ENCODE measurements around the gene MPPED1. TPM values are rescaled to one million over a fixed set of nuclear protein-coding genes. Genes with fewer than 3 reads are reported as not detected.

The MPPED1 gene
- total and polyA plus RNA-seq, 2 experiments from 2014 or later: 0.30 to 0.97 TPM

DNA sequence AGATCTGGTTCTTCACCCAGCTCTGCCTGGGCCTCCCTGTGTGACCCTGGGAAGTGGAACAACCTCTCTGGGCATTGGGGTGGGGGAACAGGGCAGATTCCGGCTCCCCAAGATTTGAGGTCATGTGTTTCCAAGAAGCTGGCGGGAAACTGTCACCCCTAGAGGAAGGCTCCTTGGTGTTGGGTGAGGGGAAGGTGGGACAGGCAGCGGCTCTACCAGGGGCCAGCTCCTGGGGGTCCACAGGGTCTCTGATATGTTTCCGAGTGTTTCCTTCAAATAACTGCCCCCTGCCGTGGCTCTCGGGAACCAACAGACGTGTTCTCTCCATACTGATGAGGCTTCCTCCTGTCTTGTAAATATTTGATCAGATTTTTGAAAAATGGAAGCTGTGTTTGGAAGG is 78.5 kb downstream of the MPPED1 start:
- Histone ChIP-seq H3K9me2 (replicated peaks; ENCODE audit: insufficient read depth) (no peaks in the 10 kb centered on the region), H3K4me1 (ENCODE audit: insufficient read depth) (no peaks in the 10 kb centered on the region), H3K27ac (no peak overlapping the region), H3K4me3 (no peak overlapping the region), H3K4me2 (no peak overlapping the region), H3K36me3 (replicated peaks; ENCODE audit: insufficient read depth, low read depth) (no peaks in the 10 kb centered on the region), H3K9me3 (ENCODE audit: low read depth) (no peaks in the 10 kb centered on the region), H4K20me1 (ENCODE audit: insufficient read depth, poor library complexity, severe bottlenecking) (no peaks in the 10 kb centered on the region), H3K79me2 (no peaks in the 10 kb centered on the region), H2AFZ (no peak overlapping the region), H3K27me3 (no peaks in the 10 kb centered on the region)
- 86% methylated on average over 7 of the region's 7 CpGs for WGBS (ENCODE audit: low lambda C conversion rate, missing lambda C conversion rate)
- DNase-seq (ENCODE audit: low spot score): no peak
- no peak for TF ChIP-seq EZH2 (IDR thresholded peaks at IDR 0.05; ENCODE audit: borderline replicate concordance)
- TF ChIP-seq, protein P1, sequence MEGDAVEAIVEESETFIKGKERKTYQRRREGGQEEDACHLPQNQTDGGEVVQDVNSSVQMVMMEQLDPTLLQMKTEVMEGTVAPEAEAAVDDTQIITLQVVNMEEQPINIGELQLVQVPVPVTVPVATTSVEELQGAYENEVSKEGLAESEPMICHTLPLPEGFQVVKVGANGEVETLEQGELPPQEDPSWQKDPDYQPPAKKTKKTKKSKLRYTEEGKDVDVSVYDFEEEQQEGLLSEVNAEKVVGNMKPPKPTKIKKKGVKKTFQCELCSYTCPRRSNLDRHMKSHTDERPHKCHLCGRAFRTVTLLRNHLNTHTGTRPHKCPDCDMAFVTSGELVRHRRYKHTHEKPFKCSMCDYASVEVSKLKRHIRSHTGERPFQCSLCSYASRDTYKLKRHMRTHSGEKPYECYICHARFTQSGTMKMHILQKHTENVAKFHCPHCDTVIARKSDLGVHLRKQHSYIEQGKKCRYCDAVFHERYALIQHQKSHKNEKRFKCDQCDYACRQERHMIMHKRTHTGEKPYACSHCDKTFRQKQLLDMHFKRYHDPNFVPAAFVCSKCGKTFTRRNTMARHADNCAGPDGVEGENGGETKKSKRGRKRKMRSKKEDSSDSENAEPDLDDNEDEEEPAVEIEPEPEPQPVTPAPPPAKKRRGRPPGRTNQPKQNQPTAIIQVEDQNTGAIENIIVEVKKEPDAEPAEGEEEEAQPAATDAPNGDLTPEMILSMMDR (IDR thresholded peaks at IDR 0.05; ENCODE audit: poor library complexity): no peak
- TF ChIP-seq EZH2phosphoT487 (IDR thresholded peaks at IDR 0.05; ENCODE audit: low read depth, severe bottlenecking, unreplicated experiment): no peak

DNA sequence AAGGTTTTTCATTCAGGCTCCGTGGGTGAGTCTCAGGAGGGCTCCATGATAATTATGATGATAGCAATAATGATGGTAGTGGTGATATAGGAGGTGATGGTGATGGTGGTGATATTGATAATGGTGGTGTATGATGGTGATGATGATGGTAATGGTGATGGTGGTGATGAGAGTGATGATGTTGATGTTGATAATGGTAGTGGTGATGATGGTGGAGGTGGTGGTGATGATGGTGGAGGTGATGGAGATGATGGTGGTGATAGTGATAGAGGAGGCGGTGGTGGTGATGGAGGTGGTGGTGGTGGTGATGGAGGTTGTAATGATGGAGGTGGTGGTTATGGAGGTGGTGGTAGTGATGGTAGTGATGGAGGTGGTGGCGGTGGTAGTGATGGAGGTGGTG is 79.4 kb downstream of the MPPED1 start:
- Histone ChIP-seq H4K20me1 (ENCODE audit: insufficient read depth, poor library complexity, severe bottlenecking) (no peaks in the 10 kb centered on the region), H3K9me2 (replicated peaks; ENCODE audit: insufficient read depth) (no peaks in the 10 kb centered on the region), H3K4me2 (no peak overlapping the region), H3K27ac (no peak overlapping the region), H3K27me3 (no peaks in the 10 kb centered on the region), H3K36me3 (replicated peaks; ENCODE audit: insufficient read depth, low read depth) (no peaks in the 10 kb centered on the region), H3K9me3 (ENCODE audit: low read depth) (no peaks in the 10 kb centered on the region), H2AFZ (no peak overlapping the region), H3K4me1 (ENCODE audit: insufficient read depth) (no peaks in the 10 kb centered on the region), H3K4me3 (no peak overlapping the region), H3K79me2 (no peaks in the 10 kb centered on the region)
- TF ChIP-seq EZH2 (IDR thresholded peaks at IDR 0.05; ENCODE audit: borderline replicate concordance) (no peak), EZH2phosphoT487 (IDR thresholded peaks at IDR 0.05; ENCODE audit: low read depth, severe bottlenecking, unreplicated experiment) (no peak)
- TF ChIP-seq, protein P1 (IDR thresholded peaks at IDR 0.05; ENCODE audit: poor library complexity): no peak
- DNase-seq (ENCODE audit: low spot score): no peak
- WGBS (ENCODE audit: low lambda C conversion rate, missing lambda C conversion rate): 58% methylated on average over 3 of the region's 3 CpGs

DNA sequence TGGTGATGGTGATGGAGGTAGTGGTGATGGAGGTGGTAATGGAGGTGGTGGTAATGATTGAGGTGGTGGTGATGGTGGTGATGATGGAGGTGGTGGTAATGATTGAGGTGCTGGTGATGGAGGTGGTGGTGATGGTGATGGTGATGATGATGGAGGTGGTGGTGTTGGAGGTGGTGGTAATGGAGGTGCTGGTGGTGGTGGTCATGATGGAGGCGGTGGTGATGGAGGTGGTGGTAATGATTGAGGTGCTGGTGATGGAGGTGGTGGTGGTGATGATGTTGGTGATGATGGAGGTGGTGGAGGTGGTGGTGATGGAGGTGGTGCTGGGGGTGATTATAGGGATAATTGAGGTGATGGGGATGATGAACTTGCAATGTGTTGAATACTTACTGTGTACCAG is 79.9 kb downstream of the MPPED1 start:
- no peaks in the 10 kb centered on the region for H3K9me3 ChIP-seq (ENCODE audit: low read depth)
- TF ChIP-seq EZH2 (IDR thresholded peaks at IDR 0.05; ENCODE audit: borderline replicate concordance) (no peak), EZH2phosphoT487 (IDR thresholded peaks at IDR 0.05; ENCODE audit: low read depth, severe bottlenecking, unreplicated experiment) (no peak)
- TF ChIP-seq, protein P1 (IDR thresholded peaks at IDR 0.05; ENCODE audit: poor library complexity): no peak
- WGBS (ENCODE audit: low lambda C conversion rate, missing lambda C conversion rate): 100% methylated on average over 1 of the region's 1 CpG
- no peak overlapping the region for H2AFZ ChIP-seq
- no peaks in the 10 kb centered on the region for H3K4me1 ChIP-seq (ENCODE audit: insufficient read depth)
- no peak for DNase-seq (ENCODE audit: low spot score)
- H3K9me2 ChIP-seq (replicated peaks; ENCODE audit: insufficient read depth): no peaks in the 10 kb centered on the region
- no peak overlapping the region for H3K4me2 ChIP-seq
- H3K79me2 ChIP-seq: no peaks in the 10 kb centered on the region
- H3K27me3 ChIP-seq: no peaks in the 10 kb centered on the region
- no peak overlapping the region for H3K4me3 ChIP-seq
- H3K36me3 ChIP-seq (replicated peaks; ENCODE audit: insufficient read depth, low read depth): no peaks in the 10 kb centered on the region
- no peak overlapping the region for H3K27ac ChIP-seq
- H4K20me1 ChIP-seq (ENCODE audit: insufficient read depth, poor library complexity, severe bottlenecking): no peaks in the 10 kb centered on the region

DNA sequence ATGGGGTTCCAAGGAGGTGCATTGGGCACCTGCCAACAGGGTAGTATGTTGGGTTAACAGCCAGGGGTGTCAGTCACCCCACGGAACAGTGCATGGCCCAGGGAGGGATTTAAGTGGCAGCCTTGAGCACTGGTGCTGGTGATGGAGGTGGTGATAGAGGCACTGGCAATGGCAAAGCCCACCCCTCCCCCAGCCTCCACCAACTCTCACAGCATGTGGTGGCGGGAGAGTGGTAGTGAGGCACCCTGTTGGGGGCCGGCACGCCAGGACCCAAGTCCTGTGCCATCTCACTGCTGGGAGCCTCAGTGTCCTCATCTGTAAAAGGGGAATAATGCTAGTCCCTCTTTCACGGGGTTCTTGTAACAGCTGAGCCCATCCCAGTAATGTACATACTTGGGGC is 81.5 kb downstream of the MPPED1 start:
- Histone ChIP-seq H3K4me2 (no peak overlapping the region), H3K9me2 (replicated peaks; ENCODE audit: insufficient read depth) (no peaks in the 10 kb centered on the region), H3K36me3 (replicated peaks; ENCODE audit: insufficient read depth, low read depth) (no peaks in the 10 kb centered on the region), H4K20me1 (ENCODE audit: insufficient read depth, poor library complexity, severe bottlenecking) (no peaks in the 10 kb centered on the region), H3K9me3 (ENCODE audit: low read depth) (no peaks in the 10 kb centered on the region), H3K4me3 (no peak overlapping the region), H3K79me2 (no peaks in the 10 kb centered on the region), H2AFZ (no peak overlapping the region), H3K27me3 (no peaks in the 10 kb centered on the region), H3K4me1 (ENCODE audit: insufficient read depth) (no peaks in the 10 kb centered on the region), H3K27ac (no peak overlapping the region)
- no peak for DNase-seq (ENCODE audit: low spot score)
- TF ChIP-seq EZH2phosphoT487 (IDR thresholded peaks at IDR 0.05; ENCODE audit: low read depth, severe bottlenecking, unreplicated experiment) (no peak), EZH2 (IDR thresholded peaks at IDR 0.05; ENCODE audit: borderline replicate concordance) (no peak)
- TF ChIP-seq, protein P1 (IDR thresholded peaks at IDR 0.05; ENCODE audit: poor library complexity): no peak
- 92% methylated on average over 5 of the region's 5 CpGs for WGBS (ENCODE audit: low lambda C conversion rate, missing lambda C conversion rate)

All from hepatocyte (in vitro differentiated cells).